Erythroblast (primary cell): ENCODE results near the gene KIF21B.

Experiments used
- DNase-seq, 2 experiments: peaks; one replicate each; lab custom pipeline; 2025; lab: John Stamatoyannopoulos, UW
- GATA1 ChIP-seq: IDR thresholded peaks from 2 replicates; pipeline ENCODE4 v1.6.1; 2011; ENCODE audit warnings: low read depth, mild to moderate bottlenecking, control low read depth, low read length, moderate library complexity
- POLR2A ChIP-seq: IDR thresholded peaks from 2 replicates; pipeline ENCODE4 v1.6.1; 2011; ENCODE audit warnings: mild to moderate bottlenecking, low read length

Gene KIF21B

DNA sequence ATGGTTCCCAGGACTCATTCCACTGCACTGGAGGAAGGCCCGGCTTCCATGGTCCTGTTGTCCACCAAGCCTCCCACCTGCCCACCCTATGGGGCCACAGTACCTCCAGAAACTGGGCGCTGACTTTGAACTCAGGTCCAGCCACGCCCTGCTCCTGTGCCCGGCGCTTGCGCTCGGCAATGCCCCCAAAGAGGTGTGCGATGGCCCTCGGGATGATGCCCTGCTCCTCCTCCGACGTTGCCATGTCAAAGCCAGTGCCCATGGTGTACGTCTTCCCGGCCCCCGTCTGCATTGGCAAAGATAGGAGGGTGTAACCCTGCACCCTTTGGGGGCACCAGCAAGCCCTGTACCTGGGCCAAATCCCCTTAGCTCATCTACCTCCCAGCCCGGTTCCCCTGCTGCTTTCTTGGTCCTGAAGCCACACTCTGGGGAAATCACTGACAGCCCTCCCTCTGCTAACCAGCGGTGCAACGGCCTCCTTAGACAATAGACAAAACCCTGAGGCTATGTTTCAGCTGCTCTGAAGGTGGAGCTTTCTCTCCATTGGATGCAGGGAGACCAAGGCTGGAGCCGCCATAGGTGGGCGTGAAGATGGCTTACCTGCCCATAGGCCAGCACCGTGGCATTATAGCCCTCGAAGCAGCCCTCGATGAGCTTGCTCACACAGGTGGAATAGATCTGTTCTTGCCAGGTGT, 14.7 kb downstream of the KIF21B start:
- no peak for TF ChIP-seq POLR2A
- TF ChIP-seq GATA1: no peak
- no peak for DNase-seq

DNA sequence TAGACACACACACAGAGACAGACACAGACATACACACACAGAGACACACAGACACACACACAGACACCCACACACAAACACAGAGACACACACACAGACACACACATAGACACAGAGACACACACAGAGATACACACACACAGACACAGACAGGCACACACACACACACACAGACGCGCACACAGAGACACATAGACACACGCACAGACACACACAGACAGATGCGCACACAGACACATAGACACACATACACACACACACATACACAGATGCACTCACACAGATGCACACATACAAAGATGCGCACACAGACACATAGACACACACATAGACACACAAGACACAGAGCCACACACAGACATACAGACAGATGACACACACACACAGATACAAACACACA, 16.0 kb downstream of the KIF21B start:
- no peak for DNase-seq
- TF ChIP-seq POLR2A: no peak
- TF ChIP-seq GATA1: no peak

GRCh38 chr1:201006450-201006849, 17.1 kb downstream of the KIF21B start:
- TF ChIP-seq GATA1 (no peak), POLR2A (no peak)
- DNase-seq: no peak

DNA sequence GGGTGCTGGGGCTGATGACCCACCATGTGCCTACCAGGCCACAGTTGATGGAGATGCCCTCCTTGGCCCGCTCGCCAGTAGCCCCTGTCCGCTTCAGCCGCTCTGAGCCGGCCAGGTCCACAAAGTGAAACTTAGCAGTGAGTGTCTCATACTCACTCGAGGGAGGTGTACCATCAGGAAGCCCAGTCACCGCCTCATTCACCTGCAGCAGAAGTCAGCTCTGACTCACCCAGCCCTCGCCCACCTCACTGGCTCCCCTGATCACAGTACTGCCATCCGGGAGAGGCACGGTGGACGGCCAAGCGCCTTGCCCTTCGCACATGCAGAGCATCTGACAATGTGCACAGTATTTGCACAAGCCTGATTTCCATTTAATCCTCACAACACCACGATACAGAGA, 18.8 kb downstream of the KIF21B start:
- DNase-seq: no peak
- no peak for TF ChIP-seq GATA1
- no peak for TF ChIP-seq POLR2A

- no peak for DNase-seq
- TF ChIP-seq GATA1: no peak
- no peak for TF ChIP-seq POLR2A
These were observed 19.4 kb downstream of the KIF21B start for GRCh38 chr1:201004154-201004553.

GRCh38 chr1:201002510-201002909, 21.0 kb downstream of the KIF21B start:
- no peak for DNase-seq
- TF ChIP-seq GATA1: no peak
- no peak for TF ChIP-seq POLR2A

GRCh38 chr1:201001962-201002361, 21.6 kb downstream of the KIF21B start:
- TF ChIP-seq POLR2A (no peak), GATA1 (no peak)
- DNase-seq: no peak

DNA sequence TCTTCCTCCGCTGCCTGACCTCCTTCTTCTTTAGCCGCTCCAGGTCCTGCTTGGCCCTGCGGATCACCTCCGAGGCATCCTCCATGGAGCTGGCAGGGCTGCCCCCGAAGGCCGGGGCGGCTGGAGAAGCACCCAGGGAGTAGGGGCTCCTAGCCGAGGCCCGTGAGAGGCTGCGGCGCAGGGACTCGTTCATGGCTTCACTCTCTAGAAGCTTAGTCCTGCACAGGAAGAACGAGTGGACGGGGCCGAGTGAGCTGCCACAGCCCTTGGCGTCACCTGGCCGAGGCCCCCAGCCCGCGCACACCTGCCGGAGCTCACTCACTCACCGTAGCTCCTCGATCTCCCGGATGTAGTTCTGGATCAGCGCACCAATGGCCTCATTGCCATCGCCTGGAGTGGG, 23.1 kb downstream of the KIF21B start:
- TF ChIP-seq GATA1 (no peak), POLR2A (no peak)
- no peak for DNase-seq

DNA sequence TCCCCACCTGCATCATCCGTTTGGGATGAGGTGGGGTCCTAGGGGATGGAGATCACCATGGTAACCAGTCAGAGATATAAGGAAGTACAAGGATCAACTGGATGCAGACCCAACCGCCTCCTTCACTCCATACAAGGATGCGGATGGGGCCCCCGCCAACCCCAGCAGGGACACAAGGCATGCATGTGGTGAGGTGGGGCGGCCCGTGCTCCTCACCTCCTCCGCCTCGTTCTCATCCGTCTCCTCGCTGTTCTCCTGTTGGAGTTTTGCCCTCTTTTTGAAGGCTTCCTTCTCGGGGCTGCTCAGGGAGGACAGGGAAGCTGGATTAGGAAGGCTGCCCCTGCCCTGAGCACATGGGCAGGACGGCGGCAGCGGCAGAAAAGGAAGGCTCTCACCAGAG, 23.8 kb downstream of the KIF21B start:
- no peak for DNase-seq
- TF ChIP-seq POLR2A (no peak), GATA1 (no peak)

DNA sequence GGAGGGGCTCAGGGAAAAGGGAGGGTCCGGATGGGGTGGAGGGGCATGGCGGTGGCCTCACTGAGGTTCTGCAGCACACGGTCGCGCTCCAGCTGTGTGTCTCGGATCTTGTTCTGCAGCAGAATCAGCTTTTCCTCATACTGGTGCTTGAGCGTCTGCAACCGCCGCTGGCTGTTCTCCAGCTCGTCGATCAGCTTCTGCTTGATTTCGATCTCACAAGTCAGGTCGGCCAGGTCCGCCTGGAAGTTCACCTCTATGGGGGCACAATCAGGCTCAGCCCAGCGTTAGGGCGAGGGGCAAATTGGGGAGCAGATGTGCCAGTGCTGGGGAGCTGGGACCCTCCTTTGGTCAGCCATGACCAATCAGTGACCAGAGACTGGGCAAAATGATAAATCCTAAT, 25.2 kb downstream of the KIF21B start:
- no peak for TF ChIP-seq POLR2A

DNA sequence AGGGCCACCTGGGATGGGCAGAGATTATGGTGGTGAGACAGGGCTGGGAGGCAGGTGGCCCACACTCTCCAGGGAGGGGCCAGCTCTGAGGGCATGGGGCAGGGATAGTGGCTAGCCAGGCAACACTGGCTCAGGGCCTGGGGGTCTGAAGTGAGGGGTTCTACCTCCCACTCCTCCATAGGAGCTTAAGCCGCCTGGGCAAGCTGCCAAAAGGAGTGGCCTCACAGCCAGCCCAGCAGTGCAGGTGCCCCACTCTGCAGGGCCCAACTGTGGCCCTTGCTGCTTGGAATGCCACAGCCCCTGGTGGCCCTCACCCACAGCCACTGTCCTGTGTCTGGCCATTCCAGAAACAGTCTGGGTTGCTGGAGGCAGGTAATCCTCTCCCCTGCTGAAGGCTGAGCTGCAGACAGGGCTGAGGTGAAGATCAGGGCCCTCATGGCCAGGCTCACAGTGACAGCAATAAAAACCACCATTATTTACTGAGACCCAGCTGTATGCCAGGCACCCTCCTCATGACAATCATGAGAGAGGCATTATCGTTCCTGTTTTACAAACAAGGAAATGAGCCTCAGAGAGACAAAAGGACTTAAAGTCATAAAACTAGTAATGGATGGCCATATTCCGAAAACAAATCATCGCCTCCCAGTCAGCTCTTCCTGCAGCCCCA, 31.0 kb downstream of the KIF21B start:
- TF ChIP-seq POLR2A (no peak), GATA1 (no peak)

More for the DNA sequence above, 25.2 kb downstream of the KIF21B start:
- no peak for DNase-seq

GRCh38 chr1:200991097-200991614, 32.4 kb downstream of the KIF21B start:
- TF ChIP-seq POLR2A (no peak), GATA1 (no peak)
- no peak for DNase-seq

More for the DNA sequence above, 31.0 kb downstream of the KIF21B start:
- no peak for DNase-seq

GRCh38 chr1:200990114-200990513, 33.4 kb downstream of the KIF21B start:
- no peak for TF ChIP-seq GATA1
- no peak for TF ChIP-seq POLR2A
- no peak for DNase-seq

GRCh38 chr1:200989337-200989736, 34.2 kb downstream of the KIF21B start:
- TF ChIP-seq GATA1: no peak
- DNase-seq: no peak
